PC-3 (cell line): Measurements from ENCODE around the gene ZNF462. TPM values are rescaled to one million over a fixed set of nuclear protein-coding genes. Genes with fewer than 3 reads are reported as not detected.
"Not testable (repeated sequence)": the region's sequence is repeated elsewhere in the genome, so short reads cannot be mapped to it uniquely, and the experiment has no call there.

Experiments used
- ATAC-seq: fragments of 200-7000 bp; cut with Tn5 transposase; 2 replicates; pipeline ENCODE4 v1.9.1; 2020; ENCODE audit warnings: mild to moderate bottlenecking, moderate library complexity
- BruUV-seq: library from RNA; stranded (reverse); fragments of 400-500 nt; replicated peaks from 2 replicates; lab custom pipeline; 2021; lab: Mats Ljungman, UMichigan
- CTCF ChIA-PET: fragments of 300-600 bp; sonication (Branson Sonifier 250); formaldehyde crosslinking; loops from one replicate; lab custom pipeline; 2022; ENCODE audit warnings: antibody characterized with exemption; lab: Charles Lee
- POLR2A ChIA-PET: fragments of 300-600 bp; sonication (Branson Sonifier 250); formaldehyde crosslinking; loops from one replicate; lab custom pipeline; 2022; ENCODE audit warnings: antibody characterized with exemption; ENCODE audit not compliant: unreplicated experiment; lab: Charles Lee
- DNase-seq: peaks from one replicate; pipeline ENCODE4 v3.0.0-alpha.2; 2015
- H2AFZ ChIP-seq: fragments of 300-600 bp; sonication (generic); 2 replicates; pipeline ENCODE4 v1.6.0; 2016; ENCODE audit warnings: antibody characterized with exemption, low read length
- H3F3A ChIP-seq: fragments of 300-600 bp; sonication (generic); one replicate; pipeline ENCODE4 v1.6.0; 2017; ENCODE audit warnings: antibody characterized with exemption, low read length, control low read depth, mild to moderate bottlenecking; ENCODE audit not compliant: unreplicated experiment
- H3K27ac ChIP-seq: fragments of 300-600 bp; sonication (generic); 2 replicates; pipeline ENCODE4 v1.5.1; 2016; ENCODE audit warnings: mild to moderate bottlenecking, low read length
- H3K27me3 ChIP-seq: fragments of 300-600 bp; sonication (generic); 2 replicates; pipeline ENCODE4 v1.6.1; 2016; ENCODE audit warnings: low read length, mixed read lengths
- H3K36me3 ChIP-seq: fragments of 300-600 bp; sonication (generic); 2 replicates; pipeline ENCODE4 v1.6.1; 2016; ENCODE audit warnings: low read depth, mixed run types, low read length, mixed read lengths
- H3K4me1 ChIP-seq: fragments of 300-600 bp; sonication (generic); 2 replicates; pipeline ENCODE4 v1.5.1; 2016; ENCODE audit warnings: low read length; ENCODE audit not compliant: insufficient read depth
- H3K4me2 ChIP-seq: fragments of 300-600 bp; sonication (generic); 2 replicates; pipeline ENCODE4 v1.6.0; 2016; ENCODE audit warnings: low read length
- H3K4me3 ChIP-seq: fragments of 300-600 bp; sonication (generic); 2 replicates; pipeline ENCODE4 v1.5.1; 2016; ENCODE audit warnings: mild to moderate bottlenecking, low read length, mixed read lengths
- H3K79me2 ChIP-seq: fragments of 300-600 bp; sonication (generic); 2 replicates; pipeline ENCODE4 v1.6.1; 2017; ENCODE audit warnings: low read length, mixed read lengths
- H3K9ac ChIP-seq: fragments of 300-600 bp; sonication (generic); 2 replicates; pipeline ENCODE4 v1.6.0; 2016; ENCODE audit warnings: mild to moderate bottlenecking, low read length
- H3K9me2 ChIP-seq: fragments of 300-600 bp; sonication (generic); replicated peaks from 2 replicates; pipeline ENCODE4 v1.6.1; 2016; ENCODE audit warnings: mixed run types, low read length, mixed read lengths
- H3K9me3 ChIP-seq: fragments of 300-600 bp; sonication (generic); 2 replicates; pipeline ENCODE4 v1.6.1; 2016; ENCODE audit warnings: low read length, mixed read lengths
- H4K20me1 ChIP-seq: fragments of 300-600 bp; sonication (generic); 2 replicates; pipeline ENCODE4 v1.6.1; 2016; ENCODE audit warnings: low read length, mixed read lengths
- EZH2 ChIP-seq: fragments of 300-600 bp; sonication (generic); IDR thresholded peaks from one replicate; pipeline ENCODE4 v1.6.1; 2017; ENCODE audit warnings: antibody characterized with exemption, mild to moderate bottlenecking, low read length; ENCODE audit not compliant: unreplicated experiment
- EZH2phosphoT487 ChIP-seq: fragments of 300-600 bp; sonication (generic); IDR thresholded peaks from 2 replicates; pipeline ENCODE4 v1.6.1; 2018; ENCODE audit warnings: mild to moderate bottlenecking, antibody characterized with exemption, low read length, borderline replicate concordance
- intact Hi-C: fragments of 100-400 bp; cut with micrococcal nuclease; formaldehyde crosslinking; loops from 2 replicates; pipeline ENCODE4 v1.9.0; 2023
- total RNA-seq: library from RNA; depleted of rRNA; stranded (reverse); fragments of >200 nt; gene quantifications from 2 replicates; pipeline ENCODE4 v1.2.3, GENCODE V29; 2014
- TF ChIP-seq, protein P1 (sequence below): fragments of 300-600 bp; sonication (generic); conservative IDR thresholded peaks from 2 replicates; pipeline ENCODE4 v1.5.1; 2017; ENCODE audit warnings: antibody characterized with exemption, low read depth, mild to moderate bottlenecking, low read length

The ZNF462 gene
- total RNA-seq, 1 experiment from 2014 or later: 21.2 TPM

DNA sequence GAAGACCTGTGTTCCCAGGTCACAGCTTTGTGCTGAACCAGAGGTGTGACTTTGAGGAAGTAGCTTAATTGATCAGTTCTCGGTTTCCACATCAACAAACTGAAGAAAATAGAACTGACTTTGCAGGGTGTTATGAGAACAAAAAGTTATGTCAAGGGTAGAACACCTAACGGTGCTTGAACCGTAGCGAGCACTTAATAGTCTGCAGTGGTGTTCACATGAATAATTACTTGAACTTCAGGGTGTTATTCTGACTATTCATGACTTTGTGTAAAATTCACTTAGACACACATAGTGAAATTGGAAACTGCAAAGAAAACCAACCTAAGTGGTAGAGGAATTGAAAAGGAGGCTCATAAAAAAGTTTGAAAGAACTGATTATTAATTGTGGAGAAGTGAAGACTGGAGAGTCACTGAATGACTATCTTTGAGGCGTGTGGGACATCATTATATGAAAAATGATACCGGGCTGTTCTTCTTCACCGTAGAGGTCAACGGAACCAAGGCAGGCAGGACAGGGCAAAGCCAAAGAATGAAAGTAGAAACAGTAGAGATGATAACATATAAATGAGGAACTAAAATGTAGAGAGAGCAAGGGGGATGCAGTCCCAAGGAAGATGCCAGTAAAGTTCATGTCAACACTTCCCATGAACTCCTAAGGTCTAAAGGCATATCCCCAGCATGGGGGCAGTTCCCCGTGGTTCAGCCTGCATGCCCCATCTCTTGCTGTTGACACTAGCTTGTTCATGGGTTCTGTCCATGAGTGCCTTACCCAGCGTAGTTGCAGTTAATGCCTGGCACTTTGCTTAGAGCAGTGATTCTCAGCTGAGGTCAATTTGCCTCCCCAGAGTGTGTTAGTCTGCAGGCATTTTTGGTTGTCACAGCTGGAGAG lies 118.7 kb downstream of the ZNF462 start:
- Histone ChIP-seq H3F3A (no peaks in the 10 kb centered on the region), H3K9ac (no peak overlapping the region), H3K27me3 (no peaks in the 10 kb centered on the region), H3K9me2 (no peaks in the 10 kb centered on the region), H3K4me3 (no peak overlapping the region), H3K4me2 (no peak overlapping the region), H3K36me3 (peaks cover 21% of the 10 kb centered on the region), H3K79me2 (no peaks in the 10 kb centered on the region), H4K20me1 (no peaks in the 10 kb centered on the region), H3K27ac (no peak overlapping the region), H3K9me3 (no peaks in the 10 kb centered on the region), H3K4me1 (peaks cover 3% of the 10 kb centered on the region; the same call in 1 of the 2 replicates), H2AFZ (no peak overlapping the region)
- ATAC-seq: no peak
- intact Hi-C loops: no loop called here
- no TSS peak for BruUV-seq
- POLR2A ChIA-PET: no interaction called here
- CTCF ChIA-PET: no interaction called here
- TF ChIP-seq EZH2phosphoT487 (no peak), EZH2 (no peak)
- TF ChIP-seq, protein P1, sequence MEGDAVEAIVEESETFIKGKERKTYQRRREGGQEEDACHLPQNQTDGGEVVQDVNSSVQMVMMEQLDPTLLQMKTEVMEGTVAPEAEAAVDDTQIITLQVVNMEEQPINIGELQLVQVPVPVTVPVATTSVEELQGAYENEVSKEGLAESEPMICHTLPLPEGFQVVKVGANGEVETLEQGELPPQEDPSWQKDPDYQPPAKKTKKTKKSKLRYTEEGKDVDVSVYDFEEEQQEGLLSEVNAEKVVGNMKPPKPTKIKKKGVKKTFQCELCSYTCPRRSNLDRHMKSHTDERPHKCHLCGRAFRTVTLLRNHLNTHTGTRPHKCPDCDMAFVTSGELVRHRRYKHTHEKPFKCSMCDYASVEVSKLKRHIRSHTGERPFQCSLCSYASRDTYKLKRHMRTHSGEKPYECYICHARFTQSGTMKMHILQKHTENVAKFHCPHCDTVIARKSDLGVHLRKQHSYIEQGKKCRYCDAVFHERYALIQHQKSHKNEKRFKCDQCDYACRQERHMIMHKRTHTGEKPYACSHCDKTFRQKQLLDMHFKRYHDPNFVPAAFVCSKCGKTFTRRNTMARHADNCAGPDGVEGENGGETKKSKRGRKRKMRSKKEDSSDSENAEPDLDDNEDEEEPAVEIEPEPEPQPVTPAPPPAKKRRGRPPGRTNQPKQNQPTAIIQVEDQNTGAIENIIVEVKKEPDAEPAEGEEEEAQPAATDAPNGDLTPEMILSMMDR: no peak
- no peak for DNase-seq

DNA sequence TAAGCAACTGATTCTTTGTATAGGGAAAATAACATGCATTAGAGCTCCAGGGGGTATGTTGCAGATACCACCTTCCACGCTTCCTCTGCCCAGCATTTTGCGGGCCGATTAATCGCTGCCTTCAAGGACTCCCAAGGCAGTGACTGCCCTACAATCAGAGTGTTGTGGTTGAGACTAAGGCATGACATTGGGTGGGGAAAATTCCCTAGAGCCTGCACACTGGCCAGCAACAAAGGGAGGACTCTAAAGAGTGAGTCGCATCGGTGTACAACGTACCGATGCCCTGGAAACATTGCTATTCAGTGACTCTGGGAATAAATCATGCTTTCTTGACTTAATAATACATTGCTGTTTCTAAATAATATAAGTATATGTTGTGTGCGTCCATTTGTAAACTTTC lies 119.7 kb downstream of the ZNF462 start:
- Histone ChIP-seq H3K4me3 (no peak overlapping the region), H3K27me3 (no peaks in the 10 kb centered on the region), H2AFZ (no peak overlapping the region), H4K20me1 (no peaks in the 10 kb centered on the region), H3K9me3 (no peaks in the 10 kb centered on the region), H3K4me2 (no peak overlapping the region), H3K9ac (no peak overlapping the region), H3K36me3 (peaks cover 17% of the 10 kb centered on the region), H3K79me2 (no peaks in the 10 kb centered on the region), H3K27ac (no peak overlapping the region), H3F3A (no peaks in the 10 kb centered on the region), H3K4me1 (peaks cover 3% of the 10 kb centered on the region; the same call in 1 of the 2 replicates), H3K9me2 (no peaks in the 10 kb centered on the region)
- POLR2A ChIA-PET: no interaction called here
- intact Hi-C loops: no loop called here
- CTCF ChIA-PET: no interaction called here
- BruUV-seq: no TSS peak
- ATAC-seq (no peak; the same call in 1 of the 2 replicates), DNase-seq (no peak)
- TF ChIP-seq EZH2phosphoT487 (no peak), EZH2 (no peak)
- TF ChIP-seq, protein P1: no peak

DNA sequence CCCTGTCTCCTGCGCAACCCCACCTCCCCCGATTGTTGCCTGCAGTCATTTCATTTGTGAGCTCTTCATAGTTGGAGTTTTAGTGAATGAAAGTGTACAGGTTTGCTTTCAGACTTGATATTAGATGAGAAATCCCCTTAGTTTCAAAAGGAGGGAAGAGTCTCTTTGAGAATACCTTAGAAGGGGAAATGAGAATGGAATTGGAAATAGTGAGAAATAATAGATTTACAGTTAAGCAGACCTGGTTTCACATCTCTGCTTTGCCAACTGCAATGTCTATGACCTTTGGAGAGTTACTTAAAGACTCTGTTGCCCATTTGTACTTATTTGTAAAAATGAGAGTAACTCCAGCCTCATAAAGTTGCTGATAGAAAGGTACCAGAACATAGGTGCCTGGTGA lies 120.4 kb downstream of the ZNF462 start:
- no peak overlapping the region for H3K4me2 ChIP-seq
- DNase-seq: no peak
- no peaks in the 10 kb centered on the region for H3K27me3 ChIP-seq
- ChIA-PET CTCF (no interaction called here), POLR2A (no interaction called here)
- peaks cover 20% of the 10 kb centered on the region for H3K36me3 ChIP-seq
- no peak overlapping the region for H2AFZ ChIP-seq
- H3K9me2 ChIP-seq: no peaks in the 10 kb centered on the region
- no peaks in the 10 kb centered on the region for H3K9me3 ChIP-seq
- intact Hi-C loops: no loop called here
- no peaks in the 10 kb centered on the region for H3K79me2 ChIP-seq
- no peak overlapping the region for H3K27ac ChIP-seq
- TF ChIP-seq EZH2phosphoT487 (no peak), EZH2 (no peak)
- TF ChIP-seq, protein P1: no peak
- peaks cover 3% of the 10 kb centered on the region; the same call in 1 of the 2 replicates for H3K4me1 ChIP-seq
- no peaks in the 10 kb centered on the region for H4K20me1 ChIP-seq
- no TSS peak for BruUV-seq
- no peak for ATAC-seq
- no peaks in the 10 kb centered on the region for H3F3A ChIP-seq
- H3K4me3 ChIP-seq: no peak overlapping the region
- no peak overlapping the region for H3K9ac ChIP-seq

DNA sequence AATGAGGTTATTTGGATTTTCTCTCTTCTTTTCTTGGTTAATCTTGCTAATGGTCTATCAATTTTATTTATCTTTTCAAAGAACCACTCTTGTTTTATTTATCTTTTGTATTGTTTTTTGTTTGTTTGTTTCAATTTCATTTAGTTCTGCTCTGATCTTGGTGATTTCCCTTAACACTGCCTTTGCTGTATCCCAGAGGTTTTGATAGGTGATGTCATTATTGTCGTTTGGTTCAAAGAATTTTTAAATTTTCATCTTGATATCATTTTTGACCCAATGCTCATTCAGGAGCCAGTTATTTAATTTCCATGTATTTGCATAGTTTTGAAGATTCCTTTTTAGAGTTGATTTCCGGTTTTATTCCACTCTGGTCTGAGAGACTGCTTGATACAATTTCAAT lies 126.9 kb downstream of the ZNF462 start:
- H3K79me2 ChIP-seq, CTCF ChIA-PET, ATAC-seq, H3K9me2 ChIP-seq, H3K27me3 ChIP-seq, H3K4me1 ChIP-seq, POLR2A ChIA-PET, H3K27ac ChIP-seq, H3K9ac ChIP-seq, H3K4me2 ChIP-seq, H2AFZ ChIP-seq, H3F3A ChIP-seq, BruUV-seq, DNase-seq, H4K20me1 ChIP-seq, H3K4me3 ChIP-seq, H3K9me3 ChIP-seq, intact Hi-C loops: not testable (repeated sequence)
- peaks cover 28% of the 10 kb centered on the region for H3K36me3 ChIP-seq
